SK-N-SH treated with all-trans-retinoic acid at 6 μM for 48 hours (cell line): ENCODE results near the gene MRGPRF.

Source experiments
- ATAC-seq: fragments of 200-7000 bp; cut with Tn5 transposase; 3 replicates; pipeline ENCODE4 v1.9.1; 2020; ENCODE audit warnings: mild to moderate bottlenecking, moderate library complexity
- ARNTL ChIP-seq: fragments of 450-650 bp; formaldehyde crosslinking; IDR thresholded peaks from 2 replicates; pipeline ENCODE4 v1.5.0; 2020; ENCODE audit warnings: low read depth, mild to moderate bottlenecking, moderate library complexity, borderline replicate concordance
- BACH2 ChIP-seq: fragments of 250-450 bp; sonication (Bioruptor Pico); IDR thresholded peaks from 2 replicates; pipeline ENCODE4 v1.9.0; 2021; ENCODE audit warnings: mild to moderate bottlenecking, borderline replicate concordance
- CREB5 ChIP-seq: fragments of 250-450 bp; sonication (Bioruptor Pico); IDR thresholded peaks from 2 replicates; pipeline ENCODE4 v1.5.1; 2020; ENCODE audit warnings: low read depth, mild to moderate bottlenecking, moderate library complexity
- CSDC2 ChIP-seq: fragments of 250-450 bp; sonication (Bioruptor Pico); IDR thresholded peaks from 2 replicates; pipeline ENCODE4 v1.5.0; 2020; ENCODE audit warnings: mild to moderate bottlenecking, moderate library complexity
- GLIS3 ChIP-seq: fragments of 250-450 bp; sonication (Bioruptor Pico); IDR thresholded peaks from 2 replicates; pipeline ENCODE4 v1.5.0; 2020; ENCODE audit warnings: mild to moderate bottlenecking, moderate library complexity
- ISL1 ChIP-seq: fragments of 250-450 bp; sonication (Bioruptor Pico); IDR thresholded peaks from 2 replicates; pipeline ENCODE4 v2.1.2; 2022; ENCODE audit warnings: mild to moderate bottlenecking, moderate library complexity
- OSR1 ChIP-seq: fragments of 250-450 bp; sonication (Bioruptor Pico); IDR thresholded peaks from 2 replicates; pipeline ENCODE4 v1.8.0; 2022; ENCODE audit warnings: moderate library complexity, mild to moderate bottlenecking, inconsistent platforms
- PATZ1 ChIP-seq: fragments of 250-450 bp; sonication (Bioruptor Pico); IDR thresholded peaks from 2 replicates; pipeline ENCODE4 v1.8.0; 2020; ENCODE audit warnings: mild to moderate bottlenecking, moderate library complexity, borderline replicate concordance
- POU6F1 ChIP-seq: fragments of 250-450 bp; sonication (Bioruptor Pico); IDR thresholded peaks from 2 replicates; pipeline ENCODE4 v1.8.0; 2021; ENCODE audit warnings: low read depth, mild to moderate bottlenecking, moderate library complexity, borderline replicate concordance
- PPARA ChIP-seq: fragments of 250-450 bp; sonication (Bioruptor Pico); IDR thresholded peaks from 2 replicates; pipeline ENCODE4 v1.5.0; 2020; ENCODE audit warnings: mild to moderate bottlenecking, borderline replicate concordance
- RARB ChIP-seq: fragments of 250-450 bp; sonication (Bioruptor Pico); IDR thresholded peaks from 2 replicates; pipeline ENCODE4 v1.8.0; 2021; ENCODE audit warnings: mild to moderate bottlenecking, moderate library complexity
- SNAI2 ChIP-seq: fragments of 250-450 bp; sonication (Bioruptor Pico); IDR thresholded peaks from 2 replicates; pipeline ENCODE4 v1.5.0; 2020; ENCODE audit warnings: mild to moderate bottlenecking, moderate library complexity
- TCF4 ChIP-seq: fragments of 250-450 bp; sonication (Bioruptor Pico); IDR thresholded peaks from 2 replicates; pipeline ENCODE4 v1.8.0; 2021; ENCODE audit warnings: mild to moderate bottlenecking, moderate library complexity, borderline replicate concordance
- TOX ChIP-seq: fragments of 250-450 bp; sonication (Bioruptor Pico); IDR thresholded peaks from 2 replicates; pipeline ENCODE4 v1.8.0; 2021; ENCODE audit warnings: mild to moderate bottlenecking, moderate library complexity, borderline replicate concordance
- ZFP3 ChIP-seq: fragments of 250-450 bp; sonication (Bioruptor Pico); IDR thresholded peaks from 2 replicates; pipeline ENCODE4 v1.5.0; 2020; ENCODE audit warnings: mild to moderate bottlenecking, moderate library complexity
- ZFP30 ChIP-seq: fragments of 450-650 bp; formaldehyde crosslinking; IDR thresholded peaks from 2 replicates; pipeline ENCODE4 v1.5.0; 2022; ENCODE audit warnings: mild to moderate bottlenecking, moderate library complexity
- ZNF565 ChIP-seq: fragments of 450-650 bp; formaldehyde crosslinking; conservative IDR thresholded peaks from 2 replicates; pipeline ENCODE4 v1.5.0; 2020; ENCODE audit warnings: low read depth, mild to moderate bottlenecking, moderate library complexity
- ZNF70 ChIP-seq: fragments of 450-650 bp; formaldehyde crosslinking; IDR thresholded peaks from 2 replicates; pipeline ENCODE4 v1.5.0; 2020; ENCODE audit warnings: mild to moderate bottlenecking, moderate library complexity

Gene MRGPRF

GRCh38 chr11:68973219-68973618 lies 39.8 kb downstream of the MRGPRF start:
- TF ChIP-seq CREB5 (CRISPR knock-in tag) (no peak), CSDC2 (CRISPR knock-in tag) (no peak), PPARA (no peak), ISL1 (CRISPR knock-in tag) (no peak), RARB (no peak), OSR1 (CRISPR knock-in tag) (no peak), GLIS3 (CRISPR knock-in tag) (no peak), ARNTL (CRISPR knock-in tag) (no peak), SNAI2 (CRISPR knock-in tag) (no peak), ZNF70 (CRISPR knock-in tag) (no peak), BACH2 (CRISPR knock-in tag) (no peak)
- ATAC-seq, result no peak

- no peak for ATAC-seq
- TF ChIP-seq POU6F1 (CRISPR knock-in tag) (no peak), PATZ1 (CRISPR knock-in tag) (no peak), GLIS3 (CRISPR knock-in tag) (no peak), ZFP30 (CRISPR knock-in tag) (no peak), BACH2 (CRISPR knock-in tag) (no peak), TCF4 (CRISPR knock-in tag) (no peak), TOX (no peak), ZFP3 (CRISPR knock-in tag) (no peak)
Measured at GRCh38 chr11:68970921-68971636, 42.0 kb downstream of the MRGPRF start.

GRCh38 chr11:68969386-68969785 lies 43.7 kb downstream of the MRGPRF start:
- TF ChIP-seq ZNF565 (no peak), TOX (no peak), PATZ1 (CRISPR knock-in tag) (no peak), TCF4 (CRISPR knock-in tag) (no peak), SNAI2 (CRISPR knock-in tag) (no peak), OSR1 (CRISPR knock-in tag) (no peak), POU6F1 (CRISPR knock-in tag) (no peak)
- ATAC-seq, result no peak
